Upper lobe of left lung (tissue), 4 donors: ENCODE data around the gene PHF2.

Source experiments
- CTCF ChIP-seq, 6 experiments: fragments of 450-650 bp in 4 of 6; fragments of 200-600 bp in 2 of 6; sonication (generic) in 2 of 6; IDR thresholded peaks; one replicate each; pipeline ENCODE4 v1.5.1; 2016 to 2019; ENCODE audit warnings: antibody characterized with exemption in 6 of 6
- EP300 ChIP-seq, 4 donors: sonication (generic); formaldehyde crosslinking; IDR thresholded peaks; one replicate each; pipeline ENCODE4 v1.5.1; 2017; ENCODE audit warnings: antibody characterized with exemption in 4 of 4, control low read depth in 2 of 4

GRCh38 chr9:93649610-93650261 lies 73.4 kb downstream of the PHF2 start:
- TF ChIP-seq CTCF (IDR thresholded peaks at IDR 0.05) (no peak), EP300 (IDR thresholded peaks at IDR 0.05) (no peak)
